ENCODE results near the gene OR6C65.
"Not testable (repeated sequence)": the region's sequence is repeated elsewhere in the genome, so short reads cannot be mapped to it uniquely, and the experiment has no call there.

The OR6C65 gene

GRCh38 chr12:55400229-55400628, at the start of gene OR6C65:
TSS of gene OR6C65 (plus strand) at chr12:55400529. CDS start at chr12:55400529, 0 bp downstream.
- no peak for DNase-seq

DNA sequence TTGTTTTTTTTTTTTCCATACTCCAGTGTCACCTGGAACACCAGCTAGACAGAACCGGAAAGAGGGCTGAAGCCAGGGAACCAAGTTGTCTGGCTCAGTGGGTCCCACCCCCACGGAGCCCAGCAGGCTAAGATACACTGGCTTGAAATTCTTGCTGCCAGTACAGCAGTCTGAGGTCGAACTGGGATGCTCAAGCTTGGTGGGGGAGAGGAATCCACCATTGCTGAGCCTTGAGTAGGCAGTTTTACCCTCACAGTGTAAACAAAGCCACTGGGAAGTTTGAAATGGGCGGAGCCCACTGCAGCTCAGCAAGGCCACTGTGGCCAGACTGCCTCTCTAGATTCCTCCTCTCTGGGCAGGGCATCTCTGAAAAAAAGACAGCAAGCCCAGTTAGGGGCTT, 45.0 kb upstream of the OR6C65 start:
- not testable (repeated sequence) for DNase-seq

GRCh38 chr12:55362675-55363074, 37.7 kb upstream of the OR6C65 start, which contains the start of gene OR6C75:
TSS of gene OR6C75 (plus strand) at chr12:55362975. CDS start at chr12:55365111, 2,136 bp downstream.
- no peak for DNase-seq

DNA sequence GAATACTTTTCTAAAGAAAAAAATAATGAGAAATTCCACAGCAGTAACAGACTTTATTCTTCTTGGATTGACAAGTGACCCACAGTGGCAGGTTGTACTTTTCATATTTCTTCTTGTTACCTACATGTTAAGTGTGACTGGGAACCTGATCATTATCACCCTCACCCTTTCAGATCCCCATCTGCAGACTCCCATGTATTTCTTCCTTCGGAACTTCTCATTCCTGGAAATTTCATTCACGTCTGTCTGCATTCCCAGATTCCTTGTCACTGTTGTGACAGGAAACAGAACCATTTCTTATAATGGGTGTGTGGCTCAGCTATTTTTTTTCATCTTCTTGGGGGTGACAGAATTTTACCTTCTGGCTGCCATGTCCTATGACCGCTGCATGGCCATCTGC, 35.2 kb upstream of the OR6C65 start:
- DNase-seq: no peak

- DNase-seq: no peak
Measured at GRCh38 chr12:55372521-55372920, 27.8 kb upstream of the OR6C65 start.

DNA sequence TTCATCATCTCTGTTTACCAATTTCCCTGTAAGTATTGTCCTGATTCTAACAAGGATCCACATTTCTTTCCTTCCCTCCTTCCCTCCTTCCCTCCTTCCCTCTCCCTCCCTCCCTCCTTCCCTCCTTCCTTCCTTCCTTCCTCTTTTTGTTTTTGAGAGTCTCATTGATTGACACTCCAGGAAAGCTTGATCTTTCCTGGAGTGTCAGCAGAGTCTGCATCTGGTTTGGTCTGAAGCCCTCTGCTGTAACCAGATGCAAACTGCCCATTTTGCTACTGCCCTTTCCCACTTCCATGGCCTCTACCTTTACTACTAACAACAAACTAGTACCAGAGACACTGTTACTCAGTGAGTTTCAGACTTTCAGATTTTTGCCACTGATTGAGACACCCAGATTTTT, 14.4 kb upstream of the OR6C65 start:
- no peak for DNase-seq

DNA sequence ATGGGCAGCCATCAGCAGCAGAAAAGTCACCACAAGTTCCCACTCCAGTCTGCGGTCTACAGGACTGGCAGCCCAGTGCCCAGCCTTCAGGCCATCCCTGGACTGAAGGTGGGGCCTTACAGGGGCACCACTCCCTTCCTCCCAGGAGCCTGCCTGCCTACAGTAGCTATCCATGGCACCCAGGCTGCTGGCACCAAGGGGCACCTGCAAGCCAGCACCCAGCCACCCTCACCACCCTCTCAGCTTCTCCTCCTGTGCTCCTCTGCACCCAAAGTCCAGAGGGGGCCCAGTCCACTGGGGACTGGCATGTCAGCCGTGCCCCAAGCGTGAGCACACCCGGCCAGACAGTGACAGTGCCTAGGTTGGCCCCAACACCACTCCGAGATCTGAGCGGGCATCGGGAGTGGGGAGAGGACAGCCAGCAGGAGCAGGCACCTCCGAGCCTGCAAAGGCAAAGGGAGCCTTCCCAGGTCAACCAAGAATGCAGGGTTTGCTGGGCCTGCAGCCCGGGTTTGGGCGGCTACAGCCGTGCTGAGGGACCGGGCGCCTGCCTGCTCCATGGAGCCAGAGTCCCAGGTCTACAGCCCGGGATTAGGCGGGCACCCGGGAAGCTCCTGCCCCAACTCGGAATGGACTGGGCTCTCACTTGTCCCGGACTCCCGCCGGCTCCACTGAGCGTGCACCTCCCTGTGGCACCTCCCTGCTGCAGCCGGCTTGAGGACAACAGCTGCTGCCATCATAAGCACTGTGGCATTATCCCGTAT, 8.1 kb upstream of the OR6C65 start:
- DNase-seq: no peak

GRCh38 chr12:55396326-55396725, 4.0 kb upstream of the OR6C65 start:
- DNase-seq: no peak

GRCh38 chr12:55407866-55408265, 7.5 kb downstream of the OR6C65 start:
- no peak for DNase-seq

- DNase-seq: not testable (repeated sequence)
Measured at GRCh38 chr12:55409133-55409532, 8.8 kb downstream of the OR6C65 start.

DNA sequence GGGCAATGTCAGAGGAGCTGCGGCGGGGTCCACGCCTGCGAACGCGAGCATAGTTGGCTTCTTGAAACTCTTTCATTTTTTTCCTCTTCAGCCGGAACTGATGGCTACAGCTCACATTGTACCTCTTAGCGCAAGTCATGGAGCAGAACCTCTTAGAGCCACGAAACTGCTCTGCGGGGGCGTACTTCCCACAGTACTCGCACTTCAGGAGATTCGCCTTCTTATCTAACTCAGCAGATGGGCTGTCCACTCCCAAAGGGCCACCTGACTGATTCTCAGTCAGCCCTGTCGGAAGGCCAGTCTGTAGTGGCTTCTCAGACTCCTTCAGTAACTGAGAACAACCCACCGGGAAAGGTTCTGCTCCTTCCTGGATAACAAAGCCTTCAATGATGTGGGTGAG, 11.8 kb downstream of the OR6C65 start:
- DNase-seq: not testable (repeated sequence)

DNA sequence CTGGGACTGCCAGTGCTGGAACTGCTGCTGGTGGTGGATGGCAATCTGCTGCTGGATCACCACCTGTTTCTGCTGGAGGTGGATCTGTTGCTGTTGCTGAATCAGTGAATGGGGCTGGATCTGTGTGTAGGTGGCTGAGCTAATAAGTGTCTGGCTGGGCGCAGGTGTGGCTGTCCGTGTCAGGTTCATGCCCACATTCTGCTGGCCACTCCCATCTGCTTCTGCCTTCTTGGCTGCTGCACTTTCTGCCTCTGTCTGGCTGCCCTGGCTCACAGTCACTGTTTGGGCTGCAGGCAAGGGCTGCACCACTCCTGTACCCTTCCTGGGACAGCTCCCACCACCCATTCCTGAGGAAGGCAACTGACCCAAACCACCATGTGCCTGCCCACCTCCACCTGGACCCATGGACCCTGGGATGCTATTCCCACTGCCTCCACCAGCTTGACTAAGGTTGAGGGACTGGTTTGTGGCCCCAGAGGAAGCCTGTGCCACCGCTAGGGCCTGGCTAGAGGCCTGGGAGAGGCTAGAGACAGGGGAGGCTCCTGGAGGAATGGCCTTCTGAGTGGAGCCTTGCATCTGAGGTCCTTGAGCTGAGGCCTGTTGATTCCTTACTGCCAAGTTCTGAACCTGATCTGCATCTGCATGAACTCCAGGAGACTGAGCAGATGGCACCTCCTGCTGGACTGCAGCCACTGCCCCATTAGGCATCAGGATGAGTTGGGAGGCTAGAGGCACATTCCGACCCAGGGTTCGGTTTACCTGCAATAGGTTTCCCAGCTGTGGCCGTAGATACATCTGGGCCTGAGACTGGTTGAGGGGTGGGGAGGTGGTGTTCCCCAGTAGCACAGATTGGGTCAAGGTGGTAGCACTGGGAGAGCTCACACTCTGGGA, 13.4 kb downstream of the OR6C65 start:
- DNase-seq: not testable (repeated sequence)

DNA sequence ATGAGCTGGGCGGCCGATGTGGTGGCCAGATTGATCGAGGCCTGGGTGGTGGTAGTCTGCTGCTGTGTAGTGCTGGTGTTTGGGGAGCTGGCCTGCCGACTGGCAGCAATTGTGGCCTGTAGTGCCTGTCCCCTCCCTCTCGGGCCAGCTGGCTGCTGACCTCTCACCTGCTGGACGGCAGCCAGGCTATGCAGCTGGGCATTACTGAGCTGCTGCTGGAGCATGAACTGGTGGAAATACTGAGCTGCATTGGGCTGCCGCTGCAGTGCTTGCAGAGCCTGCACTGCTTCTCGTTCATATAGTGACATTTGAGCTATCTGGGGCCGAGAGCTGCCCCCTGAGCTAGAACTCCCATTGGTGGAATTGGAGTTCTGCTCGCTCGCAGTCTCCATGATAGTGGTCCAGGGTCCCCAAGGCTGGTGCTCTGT, 14.1 kb downstream of the OR6C65 start:
- peak; percentile 29 for DNase-seq

DNA sequence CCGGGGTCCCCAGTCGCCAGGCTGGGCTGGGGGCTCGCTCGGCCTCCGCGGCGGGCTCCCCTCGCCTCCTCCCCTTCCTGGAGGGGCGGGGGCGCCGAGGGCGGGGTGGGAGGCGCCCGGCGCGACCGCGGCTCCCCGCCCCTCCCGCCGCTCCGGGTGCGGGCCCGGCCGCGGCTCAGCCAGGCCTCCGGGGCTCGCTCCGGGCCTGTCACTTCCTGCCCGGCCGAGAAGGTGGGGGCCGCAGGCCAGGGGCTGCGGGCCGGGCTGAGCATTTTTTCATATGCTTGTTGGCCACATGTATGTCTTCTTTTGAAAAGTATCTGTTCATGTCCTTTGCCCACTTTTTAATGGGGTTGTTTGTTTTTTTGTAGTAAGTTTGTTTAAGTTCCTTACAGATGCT, 14.6 kb downstream of the OR6C65 start:
- not testable (repeated sequence) for DNase-seq

- DNase-seq: no peak
Measured at GRCh38 chr12:55416961-55417360, 16.6 kb downstream of the OR6C65 start.

DNA sequence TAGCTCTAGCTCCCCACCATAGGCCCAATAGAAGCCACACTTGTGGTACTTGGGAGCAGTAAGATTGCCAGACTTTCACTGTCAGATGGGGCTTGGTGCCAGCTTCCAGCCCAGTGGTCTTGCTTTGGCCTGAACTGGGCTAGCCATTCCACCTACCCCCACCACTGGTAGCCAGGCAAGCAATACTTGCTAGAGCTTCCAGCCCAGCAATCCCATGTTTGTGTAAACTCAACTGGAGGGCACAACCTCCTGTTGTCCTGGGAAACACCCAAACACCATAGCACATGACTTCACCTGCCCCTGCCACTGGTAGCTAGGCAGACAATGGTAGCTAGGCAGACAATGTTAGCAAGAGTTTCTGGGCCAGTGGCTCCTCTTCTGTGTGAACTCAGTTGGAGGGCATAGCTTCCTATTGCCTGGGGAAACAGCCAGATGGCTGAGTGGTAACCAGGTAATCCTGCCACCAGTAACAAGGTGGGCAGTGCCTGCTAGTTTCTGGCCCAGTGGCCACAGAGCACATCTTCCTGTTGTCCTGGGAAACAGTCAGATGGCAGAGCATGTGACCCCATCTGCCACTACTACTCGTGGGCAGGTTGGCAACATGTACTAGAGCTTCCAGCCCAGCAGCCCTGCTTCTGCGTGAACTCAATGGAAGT, 20.1 kb downstream of the OR6C65 start:
- DNase-seq: peak; percentile 25

DNA sequence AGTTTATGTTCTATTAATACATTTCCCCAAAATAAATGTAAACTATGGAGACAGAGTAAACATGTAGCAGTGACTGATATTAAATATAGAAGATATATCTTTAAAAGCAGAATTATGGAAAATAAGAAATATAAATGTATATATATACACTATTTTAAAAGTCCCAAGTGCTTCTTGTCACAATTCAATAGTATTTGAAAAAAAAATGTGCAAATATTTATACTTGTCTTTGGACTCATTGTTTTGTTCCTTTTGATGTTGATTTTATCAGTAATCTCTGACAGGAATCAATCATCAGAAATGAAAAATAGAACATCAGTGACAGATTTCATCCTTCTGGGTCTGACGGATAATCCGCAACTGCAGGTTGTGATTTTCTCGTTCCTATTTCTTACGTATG, 25.6 kb downstream of the OR6C65 start, which contains the start of gene OR6C76:
Gene OR6C76, plus strand, starts transcription at position 301 of the 400 bp plus-strand sequence. Its CDS starts 0 bp downstream, at position 301.
- DNase-seq: no peak

DNA sequence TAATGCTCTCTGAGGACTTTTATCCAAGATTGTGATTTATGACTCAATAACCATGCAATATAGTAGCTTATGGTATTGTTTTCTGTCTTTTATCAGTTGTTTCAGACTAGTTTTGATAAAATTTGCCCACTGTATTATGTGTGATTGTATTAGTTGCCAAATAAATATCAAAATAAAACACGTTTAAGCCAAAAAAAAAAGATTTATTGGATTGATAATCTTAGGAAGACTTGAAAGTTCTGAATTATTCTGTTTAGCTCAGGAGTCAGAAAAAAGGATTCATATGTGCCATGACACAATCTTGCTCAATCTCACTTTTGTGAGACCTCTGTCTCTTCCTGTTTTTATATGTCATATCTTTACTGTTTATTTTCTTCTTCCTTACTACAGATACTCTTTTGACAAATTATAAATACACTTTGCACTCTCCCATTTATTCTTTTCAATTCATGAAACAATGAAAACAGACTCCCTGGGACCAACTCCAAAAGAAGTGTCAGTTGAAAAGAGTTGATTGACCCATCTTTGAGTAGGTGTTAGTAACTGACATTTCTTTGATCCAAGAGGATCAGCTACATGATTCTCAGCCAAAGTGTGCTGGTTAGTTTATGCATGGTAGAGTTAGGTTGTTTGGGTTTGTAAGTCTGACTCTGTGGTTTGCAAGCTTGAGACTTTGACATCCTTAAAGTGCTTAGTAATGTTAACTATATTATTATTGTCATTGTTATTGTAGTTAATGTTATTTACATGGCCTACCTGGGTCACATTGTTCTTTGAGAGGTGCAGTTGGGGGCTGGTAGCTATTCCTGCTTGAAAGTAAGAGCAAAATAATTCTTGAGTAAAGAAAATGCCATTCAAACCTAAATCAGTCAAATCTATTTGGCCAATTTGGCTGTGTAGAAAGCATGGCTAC, 28.3 kb downstream of the OR6C65 start:
- no peak for DNase-seq

- DNase-seq: not testable (repeated sequence)
Measured at GRCh38 chr12:55441233-55441632, 40.9 kb downstream of the OR6C65 start.

- no peak for DNase-seq
Measured at GRCh38 chr12:55443776-55444175, 43.4 kb downstream of the OR6C65 start, which contains the start of gene OR6C2. TSS of gene OR6C2 (plus strand) at chr12:55444076. CDS start at chr12:55452214, 8,138 bp downstream.

DNA sequence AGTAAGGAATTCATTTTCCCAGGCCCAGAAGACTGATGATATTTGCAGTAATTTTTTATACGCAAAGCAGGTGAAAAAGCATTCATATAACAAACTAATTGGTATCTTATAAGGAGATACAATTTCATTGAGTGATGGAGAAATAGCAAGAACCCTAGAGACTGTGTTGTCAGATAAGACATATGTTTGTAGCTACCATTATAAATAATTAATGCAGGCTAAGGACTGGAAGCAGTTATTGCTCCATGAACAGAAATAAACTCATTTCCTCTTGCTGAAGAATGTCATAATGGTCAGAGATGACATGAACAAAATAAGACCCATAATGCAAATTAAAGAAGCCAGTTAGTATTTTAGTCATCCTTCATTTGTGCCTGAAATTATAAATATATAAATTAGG, 45.0 kb downstream of the OR6C65 start:
- DNase-seq: no peak

DNA sequence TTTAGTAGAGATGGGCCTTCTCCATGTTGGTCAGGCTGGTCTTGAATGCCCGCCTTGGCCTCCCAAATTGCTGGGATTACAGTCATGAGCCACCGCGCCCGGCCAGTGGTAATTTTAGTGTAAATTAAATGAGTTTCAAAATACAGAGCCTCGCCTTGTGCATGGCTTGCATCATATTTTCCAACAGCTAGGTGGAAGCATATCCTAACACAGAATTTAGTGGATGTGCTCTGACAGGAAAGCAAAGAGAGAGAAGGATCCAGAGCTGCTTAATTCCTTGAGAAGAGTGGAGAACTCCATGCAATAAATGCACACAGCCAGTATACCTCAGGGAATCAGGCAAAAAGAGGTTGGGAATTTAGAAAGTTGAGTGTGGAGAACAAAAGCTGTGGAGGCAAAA, 46.0 kb downstream of the OR6C65 start:
- DNase-seq: no peak
